K562 (cell line): ENCODE measurements around the gene PPP1R16B. TPM values are rescaled to one million over a fixed set of nuclear protein-coding genes. Genes with fewer than 3 reads are reported as not detected.
A peak's percentile ranks its signal among the peaks of the same experiment; 100 is the strongest.

Source experiments
- BHLHE40 ChIP-seq: IDR thresholded peaks from 2 replicates; pipeline ENCODE4 v1.6.1; 2011; ENCODE audit warnings: low read length, improper control_type of control experiment
- CC2D1A ChIP-seq: fragments of 450-650 bp; IDR thresholded peaks from 2 replicates; pipeline ENCODE4 v1.6.1; 2017; ENCODE audit warnings: mild to moderate bottlenecking
- DLX4 ChIP-seq: fragments of 250-450 bp; sonication (Bioruptor Pico); IDR thresholded peaks from 2 replicates; pipeline ENCODE4 v1.6.1; 2021; ENCODE audit warnings: mild to moderate bottlenecking
- E2F6 ChIP-seq, 2 experiments: IDR thresholded peaks; 2 replicates each; pipeline ENCODE4 v1.6.1; 2011; ENCODE audit warnings: borderline replicate concordance in 1 of 2, control low read depth in 1 of 2, low read depth in 1 of 2, low read length in 1 of 2, mild to moderate bottlenecking in 1 of 2, mixed read lengths in 1 of 2, moderate library complexity in 1 of 2; ENCODE audit not compliant: insufficient read depth in 1 of 2, insufficient read length in 1 of 2, poor library complexity in 1 of 2, severe bottlenecking in 1 of 2; ENCODE audit errors: extremely low read depth in 1 of 2
- JUND ChIP-seq, 2 experiments: IDR thresholded peaks; 2 replicates in 1 of 2; 3 replicates in 1 of 2; pipeline ENCODE4 v1.6.1; 2011; ENCODE audit warnings: borderline replicate concordance in 2 of 2, low read depth in 2 of 2, low read length in 2 of 2, improper control_type of control experiment in 1 of 2, missing biosample characterization in 1 of 2, missing genetic modification characterization in 1 of 2, missing genetic modification reagents in 1 of 2
- SMAD1 ChIP-seq: fragments of 150-350 bp; IDR thresholded peaks from 2 replicates; pipeline ENCODE4 v1.6.1; 2014; ENCODE audit warnings: low read length, low read depth; ENCODE audit not compliant: partially characterized antibody
- SMC3 ChIP-seq: conservative IDR thresholded peaks from 2 replicates; pipeline ENCODE4 v1.6.1; 2011; ENCODE audit warnings: low read depth, low read length, improper control_type of control experiment; ENCODE audit not compliant: insufficient read depth
- STAG1 ChIP-seq: sonication (generic); formaldehyde crosslinking; IDR thresholded peaks from 2 replicates; pipeline ENCODE4 v1.5.0; 2020; ENCODE audit warnings: missing genetic modification reagents, borderline replicate concordance
- TRIM24 ChIP-seq, 2 experiments: fragments of 450-650 bp; IDR thresholded peaks; 2 replicates each; pipeline ENCODE4 v1.6.1; 2016
- polyA plus RNA-seq, 8 experiments: library from polyadenylated mRNA; depleted of rRNA in 4 of 8; stranded (reverse) in 5 of 8; unstranded in 3 of 8; fragments of >200 nt; fragmentation: Nextera tagmentation in 2 of 8; fragmentation: Illumina TruSeq in 1 of 8; extraction: Ambion mirVana in 2 of 8; extraction: Trizol in 1 of 8; gene quantifications; 2 replicates each; pipeline versions ENCODE4 v1.2.1 to v1.2.3, GENCODE V29; 2011 to 2014; ENCODE audit warnings: inconsistent platforms in 1 of 8, missing spikeins in 1 of 8
- total RNA-seq, 7 experiments: library from RNA; depleted of rRNA in 6 of 7; stranded (reverse); fragments of >200 nt in 6 of 7; fragmentation: Illumina TruSeq in 2 of 7; extraction: Trizol in 2 of 7; gene quantifications; 2 replicates each; pipeline versions ENCODE4 v1.2.1 to v1.2.3, GENCODE V29; 2011 to 2021; ENCODE audit warnings: low replicate concordance in 1 of 7
- TF ChIP-seq, protein P1 (sequence below): fragments of 250-450 bp; sonication (Bioruptor Pico); IDR thresholded peaks from 2 replicates; pipeline ENCODE4 v1.9.0; 2021; ENCODE audit warnings: mild to moderate bottlenecking, inconsistent platforms
- TF ChIP-seq, protein P2 (sequence below): fragments of 250-450 bp; sonication (Bioruptor Pico); IDR thresholded peaks from 2 replicates; pipeline ENCODE4 v1.4.0; 2020; ENCODE audit warnings: borderline replicate concordance

The PPP1R16B gene
- total and polyA plus RNA-seq, 9 of the 15 experiments (the other 6 are each of a cell fraction or from before 2014, with no cell fraction given), result 1.5 to 11.5 (median 6.8) TPM

- TF ChIP-seq, protein P1, sequence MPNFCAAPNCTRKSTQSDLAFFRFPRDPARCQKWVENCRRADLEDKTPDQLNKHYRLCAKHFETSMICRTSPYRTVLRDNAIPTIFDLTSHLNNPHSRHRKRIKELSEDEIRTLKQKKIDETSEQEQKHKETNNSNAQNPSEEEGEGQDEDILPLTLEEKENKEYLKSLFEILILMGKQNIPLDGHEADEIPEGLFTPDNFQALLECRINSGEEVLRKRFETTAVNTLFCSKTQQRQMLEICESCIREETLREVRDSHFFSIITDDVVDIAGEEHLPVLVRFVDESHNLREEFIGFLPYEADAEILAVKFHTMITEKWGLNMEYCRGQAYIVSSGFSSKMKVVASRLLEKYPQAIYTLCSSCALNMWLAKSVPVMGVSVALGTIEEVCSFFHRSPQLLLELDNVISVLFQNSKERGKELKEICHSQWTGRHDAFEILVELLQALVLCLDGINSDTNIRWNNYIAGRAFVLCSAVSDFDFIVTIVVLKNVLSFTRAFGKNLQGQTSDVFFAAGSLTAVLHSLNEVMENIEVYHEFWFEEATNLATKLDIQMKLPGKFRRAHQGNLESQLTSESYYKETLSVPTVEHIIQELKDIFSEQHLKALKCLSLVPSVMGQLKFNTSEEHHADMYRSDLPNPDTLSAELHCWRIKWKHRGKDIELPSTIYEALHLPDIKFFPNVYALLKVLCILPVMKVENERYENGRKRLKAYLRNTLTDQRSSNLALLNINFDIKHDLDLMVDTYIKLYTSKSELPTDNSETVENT, result no peak
- TF ChIP-seq SMAD1 (no peak), SMC3 (peak; percentile 79), TRIM24 (IDR thresholded peaks at IDR 0.05) (no peak), STAG1 (CRISPR knock-in tag) (peak; percentile 75), BHLHE40 (peak; percentile 14; the same call in 1 of the 2 replicates), E2F6 (IDR thresholded peaks at IDR 0.05; ENCODE audit: borderline replicate concordance in 1 of 2, extremely low read depth in 1 of 2, insufficient read depth in 1 of 2, insufficient read length in 1 of 2, low read depth in 1 of 2, low read length in 1 of 2, poor library complexity in 1 of 2, severe bottlenecking in 1 of 2) (peak in 1 of 2 experiments; percentile 70), JUND (IDR thresholded peaks at IDR 0.05; ENCODE audit: borderline replicate concordance, low read depth, low read length) (0 out of 2 replicates have a peak, but pooled peaks have one; percentile 28), JUND (tag; IDR thresholded peaks at IDR 0.05; ENCODE audit: borderline replicate concordance, low read depth, low read length) (no peak), DLX4 (no peak), CC2D1A (peak; percentile 34; the same call in 1 of the 2 replicates)
- TF ChIP-seq, protein P2, sequence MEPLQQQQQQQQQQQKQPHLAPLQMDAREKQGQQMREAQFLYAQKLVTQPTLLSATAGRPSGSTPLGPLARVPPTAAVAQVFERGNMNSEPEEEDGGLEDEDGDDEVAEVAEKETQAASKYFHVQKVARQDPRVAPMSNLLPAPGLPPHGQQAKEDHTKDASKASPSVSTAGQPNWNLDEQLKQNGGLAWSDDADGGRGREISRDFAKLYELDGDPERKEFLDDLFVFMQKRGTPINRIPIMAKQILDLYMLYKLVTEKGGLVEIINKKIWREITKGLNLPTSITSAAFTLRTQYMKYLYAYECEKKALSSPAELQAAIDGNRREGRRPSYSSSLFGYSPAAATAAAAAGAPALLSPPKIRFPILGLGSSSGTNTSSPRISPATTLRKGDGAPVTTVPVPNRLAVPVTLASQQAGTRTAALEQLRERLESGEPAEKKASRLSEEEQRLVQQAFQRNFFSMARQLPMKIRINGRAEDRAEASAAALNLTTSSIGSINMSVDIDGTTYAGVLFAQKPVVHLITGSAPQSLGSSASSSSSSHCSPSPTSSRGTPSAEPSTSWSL (CRISPR knock-in tag), result peak; percentile 17; the same call in 1 of the 2 replicates
Observed at GRCh38 chr20:38893565-38894090, 88.1 kb downstream of the PPP1R16B start (continued).
